HG02642 (cell line): Measurements from ENCODE around the gene CACNA1C.

Source experiments
- ATAC-seq: cut with Tn5 transposase; IDR thresholded peaks from one replicate; pipeline ENCODE4 v1.9.1; 2021; ENCODE audit warnings: mild to moderate bottlenecking; ENCODE audit not compliant: unreplicated experiment, poor library complexity

The CACNA1C gene

DNA sequence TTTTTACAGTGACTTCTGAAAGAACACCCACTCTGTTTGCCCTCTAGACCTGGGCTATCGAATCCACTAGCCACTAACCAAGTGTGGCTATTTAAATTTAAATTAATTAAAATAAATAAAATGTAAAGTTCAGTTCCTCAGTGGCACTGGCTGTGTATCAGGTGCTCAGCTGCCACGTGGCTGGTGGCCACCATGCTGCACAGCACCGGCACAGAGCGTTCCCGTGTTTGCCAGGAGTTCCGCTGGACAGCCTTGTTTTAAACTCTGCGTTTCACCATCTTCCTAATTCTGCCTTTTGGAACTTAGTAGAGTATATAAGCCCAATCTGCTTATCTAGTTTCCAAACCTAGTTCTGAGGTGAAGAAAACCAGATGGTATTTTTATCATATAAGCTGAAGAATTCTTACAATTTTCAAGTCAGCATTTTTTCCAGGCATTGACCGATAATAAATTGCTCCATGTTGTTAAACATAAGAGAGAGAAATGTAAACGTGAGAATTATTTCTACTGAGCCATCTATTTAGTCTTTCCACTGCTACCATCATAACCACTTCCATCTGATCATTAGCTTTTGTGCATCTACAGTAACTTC, 339.0 kb downstream of the CACNA1C start:
- ATAC-seq = no peak

DNA sequence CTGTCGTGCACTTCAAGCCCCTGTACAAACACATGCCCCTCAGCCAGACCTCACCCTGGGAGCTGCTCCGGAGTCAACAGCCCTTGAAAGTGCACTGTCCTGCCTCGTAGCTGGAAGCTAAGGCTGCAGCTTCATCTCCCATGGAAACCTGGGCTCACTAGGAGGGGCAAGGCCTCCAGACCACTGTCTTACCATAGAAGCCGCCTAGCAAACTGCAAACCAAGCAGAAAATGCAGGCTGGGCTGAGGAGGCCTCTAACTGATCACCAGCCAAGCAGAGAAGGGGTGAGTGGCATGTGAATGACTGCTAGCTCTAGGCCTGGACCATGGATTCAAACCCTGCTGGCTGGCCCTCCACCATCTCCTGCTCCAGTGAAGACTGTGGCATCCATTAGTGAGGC, 340.2 kb downstream of the CACNA1C start:
- ATAC-seq = no peak

DNA sequence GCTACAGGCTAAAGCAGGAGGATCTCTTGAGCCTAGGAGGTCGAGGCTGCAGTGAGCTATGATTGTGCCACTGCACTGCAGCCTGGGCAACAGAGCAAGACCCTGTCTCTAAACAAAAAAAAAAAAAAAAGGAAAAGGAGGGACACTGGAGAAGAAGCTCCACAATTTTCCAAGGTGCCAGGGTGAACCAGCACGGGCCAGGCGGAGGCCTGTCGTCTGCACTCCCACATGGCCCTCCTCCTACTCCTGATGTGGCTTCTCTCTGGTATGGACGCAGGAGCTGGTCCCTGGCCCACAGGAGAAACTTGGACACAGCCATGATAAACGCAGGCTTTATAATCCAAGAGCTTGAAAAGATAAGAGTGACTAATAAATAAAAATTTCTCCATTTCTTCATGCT, 341.2 kb downstream of the CACNA1C start:
- no peak for ATAC-seq

DNA sequence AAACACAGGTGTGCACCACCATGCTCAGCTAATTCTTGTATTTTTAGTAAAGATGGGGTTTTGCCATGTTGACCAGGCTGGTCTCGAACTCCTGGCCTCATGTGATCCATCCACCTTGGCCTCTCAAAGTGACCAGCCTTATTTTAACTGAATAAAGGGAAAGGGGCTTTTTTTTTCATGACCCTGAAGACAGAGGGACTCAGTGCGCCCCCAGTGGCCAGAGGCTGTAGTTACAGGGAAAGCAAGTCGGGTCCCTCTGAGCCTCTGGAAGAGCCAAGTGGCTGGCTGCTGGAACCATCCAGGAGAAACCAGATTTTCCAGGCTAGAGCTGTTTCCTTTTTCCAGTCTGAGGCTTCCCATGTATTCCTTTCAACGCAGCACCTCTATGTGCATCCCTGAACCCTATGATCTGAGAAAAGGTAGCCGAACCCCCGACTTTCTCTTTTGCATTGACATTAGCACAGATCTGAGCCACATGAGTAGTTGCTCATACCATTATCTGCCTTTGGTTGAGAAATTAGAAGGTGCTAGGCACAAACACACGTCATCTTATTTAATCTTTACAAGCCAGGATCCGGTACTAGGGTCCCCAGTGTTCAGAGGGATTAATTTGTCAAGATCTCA, 342.7 kb downstream of the CACNA1C start:
- ATAC-seq = no peak

DNA sequence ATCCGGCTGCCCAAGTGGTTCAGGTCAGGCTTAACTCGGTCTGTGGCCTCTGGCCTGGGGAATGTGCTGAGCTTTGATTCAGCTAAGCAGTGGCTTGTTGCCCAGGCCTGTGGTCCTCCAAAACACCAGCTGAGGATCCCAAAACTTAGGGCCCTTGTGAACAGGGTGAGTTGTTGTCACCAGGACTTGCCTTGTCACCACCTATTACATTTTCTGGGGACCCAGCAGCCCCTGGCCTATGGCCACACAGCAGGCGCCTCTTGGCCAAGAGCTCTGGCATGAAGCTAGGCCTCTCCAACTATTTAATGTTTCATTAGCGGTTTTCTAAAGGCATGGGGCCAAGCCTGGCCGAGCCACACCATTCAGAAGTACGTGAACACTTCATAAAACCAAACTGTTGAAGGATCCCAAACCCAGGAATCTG, 343.7 kb downstream of the CACNA1C start:
- ATAC-seq = no peak

- ATAC-seq = no peak
Observed at GRCh38 chr12:2397356-2398045, 344.7 kb downstream of the CACNA1C start.

- no peak for ATAC-seq
Observed at GRCh38 chr12:2401040-2401439, 348.3 kb downstream of the CACNA1C start.

DNA sequence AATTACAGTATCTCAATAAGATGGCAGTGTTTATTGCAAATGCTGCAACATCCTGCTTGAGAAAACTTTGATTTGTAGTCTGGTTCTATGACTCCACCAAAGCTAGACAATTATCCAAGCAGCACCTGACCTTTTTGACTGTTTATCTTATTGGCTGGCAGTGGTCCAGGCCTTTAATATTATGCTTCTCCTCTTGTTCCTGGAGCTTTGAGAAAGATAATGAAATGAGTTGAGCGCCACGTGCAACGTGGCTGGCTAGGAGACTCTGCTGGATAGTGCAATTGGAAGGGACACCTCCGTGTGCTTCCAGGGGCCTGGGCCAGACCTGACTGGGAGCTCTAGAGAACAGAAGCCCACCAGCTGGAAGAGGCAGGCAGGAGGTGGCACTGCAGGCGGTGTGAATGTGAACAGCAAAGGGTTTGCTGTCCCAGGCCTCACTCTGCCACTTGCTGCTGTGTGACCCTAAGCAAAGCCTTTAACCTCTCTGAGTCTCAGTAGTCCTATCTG, 349.3 kb downstream of the CACNA1C start:
- ATAC-seq = no peak

GRCh38 chr12:2403221-2403976, 350.6 kb downstream of the CACNA1C start:
- ATAC-seq = no peak

GRCh38 chr12:2405039-2405438, 352.3 kb downstream of the CACNA1C start:
- no peak for ATAC-seq

DNA sequence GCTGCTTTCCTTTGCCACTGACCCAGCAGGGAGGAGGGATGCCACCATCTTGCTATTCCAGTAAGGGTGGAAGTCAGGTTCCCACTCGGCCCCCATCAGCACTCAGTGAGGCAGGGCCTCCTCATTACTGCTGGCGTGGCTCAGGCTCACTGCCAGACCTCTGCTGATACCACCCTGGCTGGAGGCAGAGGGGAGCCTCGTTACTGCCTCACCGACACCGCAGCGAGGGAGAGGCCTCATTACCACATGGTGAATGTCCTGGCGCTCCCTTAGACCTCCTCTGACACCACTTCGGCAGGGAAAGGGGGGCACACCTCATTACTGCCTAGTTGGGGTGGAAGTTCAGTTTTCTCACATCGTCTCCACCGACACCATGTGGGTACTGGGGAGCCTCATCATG, 354.1 kb downstream of the CACNA1C start:
- ATAC-seq = no peak

DNA sequence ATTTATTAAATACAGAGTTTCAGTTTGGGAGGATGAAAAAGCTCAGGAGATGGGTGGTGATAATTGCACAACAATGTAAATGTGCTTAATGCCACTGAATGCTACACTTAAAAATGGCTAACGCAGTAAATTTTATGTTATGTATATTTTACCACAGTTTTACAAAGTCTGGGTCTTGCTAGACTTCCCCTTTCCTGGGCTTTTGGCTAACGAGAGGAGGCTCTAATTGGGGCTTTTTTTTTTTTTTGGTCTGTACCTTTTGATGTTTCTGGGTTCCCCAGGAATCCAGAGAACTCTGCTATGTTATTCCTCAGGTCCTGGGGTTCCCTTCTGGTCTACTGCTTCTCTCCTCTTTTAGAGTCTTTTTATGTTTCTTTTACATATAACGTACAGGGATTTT, 355.5 kb downstream of the CACNA1C start:
- ATAC-seq = no peak

- ATAC-seq = no peak
Observed at GRCh38 chr12:2409656-2410265, 357.0 kb downstream of the CACNA1C start.

DNA sequence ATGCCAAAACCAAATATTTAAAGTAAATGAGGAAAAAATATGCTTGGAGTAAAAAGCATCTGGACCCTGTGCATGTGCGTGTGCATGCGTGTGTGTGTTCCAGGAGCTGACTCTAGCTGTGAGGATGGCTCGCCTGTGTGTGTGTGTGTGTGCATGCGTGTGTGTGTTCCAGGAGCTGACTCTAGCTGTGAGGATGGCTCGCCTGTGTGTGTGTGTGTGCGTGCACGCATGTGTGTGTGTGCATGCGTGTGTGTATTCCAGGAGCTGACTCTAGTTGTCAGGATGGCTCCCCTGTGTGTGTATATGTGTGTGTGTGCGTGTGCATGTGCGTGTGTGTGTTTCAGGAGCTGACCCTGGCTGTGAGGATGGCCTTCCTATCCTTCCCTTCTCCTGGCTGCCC, 357.7 kb downstream of the CACNA1C start:
- no peak for ATAC-seq

DNA sequence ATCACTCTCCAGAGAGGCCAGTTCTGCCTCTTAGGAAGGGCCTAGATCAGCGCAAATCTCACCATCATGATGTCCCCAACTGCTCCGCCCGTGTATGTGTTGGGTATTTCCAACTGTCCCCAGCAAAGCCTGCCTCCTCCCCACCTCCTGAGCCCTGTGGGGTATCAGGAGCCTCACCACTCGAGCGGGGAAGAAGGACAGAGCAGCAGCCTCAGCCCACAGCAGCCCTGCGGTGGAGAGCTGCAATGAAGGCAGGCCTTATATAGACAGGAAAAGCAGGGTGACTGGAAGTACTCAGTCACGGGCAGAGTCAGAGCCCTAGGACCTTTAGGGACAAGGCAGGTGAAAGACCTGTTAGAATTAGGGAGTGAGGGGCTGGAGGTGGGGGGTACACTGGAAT, 358.2 kb downstream of the CACNA1C start:
- ATAC-seq = no peak

GRCh38 chr12:2411616-2412304, 359.0 kb downstream of the CACNA1C start:
- no peak for ATAC-seq

- ATAC-seq = no peak
Observed at GRCh38 chr12:2412305-2412643, 359.5 kb downstream of the CACNA1C start.

DNA sequence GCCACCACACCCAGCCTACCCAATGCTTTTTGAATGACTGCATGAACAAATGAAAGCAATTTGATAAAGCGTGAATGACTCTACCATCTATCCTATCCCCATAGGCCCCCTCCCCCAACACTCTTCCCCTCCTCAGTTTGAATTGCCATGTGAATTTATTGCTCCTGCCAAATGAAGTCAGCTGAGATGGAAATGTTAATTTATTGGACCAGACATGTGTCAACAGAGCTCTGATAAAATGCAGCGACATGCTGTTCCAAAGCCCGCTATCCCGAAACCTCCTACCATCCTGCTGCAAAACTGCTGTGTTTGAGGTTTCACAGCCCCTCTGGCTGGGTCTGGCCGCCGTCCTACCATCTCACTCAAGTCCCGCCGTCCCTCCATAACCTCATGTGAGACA, 360.5 kb downstream of the CACNA1C start:
- no peak for ATAC-seq

- no peak for ATAC-seq
Observed at GRCh38 chr12:2413999-2414792, 361.4 kb downstream of the CACNA1C start.
